Neural progenitor cell (in vitro differentiated cells): Measurements from ENCODE around the gene NSMF. TPM values are rescaled to one million over a fixed set of nuclear protein-coding genes. Genes with fewer than 3 reads are reported as not detected.

Experiments used
- DNase-seq: peaks from one replicate; pipeline ENCODE4 v3.0.0-alpha.2; 2016; ENCODE audit warnings: low spot score
- H2AFZ ChIP-seq: fragments of 200-600 bp; sonication (generic); replicated peaks from 2 replicates; pipeline ENCODE4 v1.6.1; 2016; ENCODE audit warnings: antibody characterized with exemption
- H3F3A ChIP-seq: fragments of 200-600 bp; sonication (generic); 2 replicates; pipeline ENCODE4 v1.6.1; 2016; ENCODE audit warnings: antibody characterized with exemption, low read depth
- H3K27ac ChIP-seq: fragments of 200-600 bp; sonication (generic); 2 replicates; pipeline ENCODE4 v1.5.1; 2016; ENCODE audit warnings: mild to moderate bottlenecking
- H3K27me3 ChIP-seq: fragments of 200-600 bp; sonication (generic); 2 replicates; pipeline ENCODE4 v1.6.1; 2016; ENCODE audit warnings: mild to moderate bottlenecking, moderate library complexity
- H3K36me3 ChIP-seq: fragments of 200-600 bp; sonication (generic); 2 replicates; pipeline ENCODE4 v1.5.1; 2016
- H3K4me1 ChIP-seq: fragments of 200-600 bp; sonication (generic); 2 replicates; pipeline ENCODE4 v1.6.1; 2016; ENCODE audit warnings: mixed run types
- H3K4me2 ChIP-seq: fragments of 200-600 bp; sonication (generic); 2 replicates; pipeline ENCODE4 v1.6.1; 2016
- H3K4me3 ChIP-seq: fragments of 200-600 bp; sonication (generic); 2 replicates; pipeline ENCODE4 v1.5.1; 2016
- H3K79me2 ChIP-seq: fragments of 200-600 bp; sonication (generic); 2 replicates; pipeline ENCODE4 v1.6.1; 2016; ENCODE audit warnings: low read depth
- H3K9ac ChIP-seq: fragments of 200-600 bp; sonication (generic); 2 replicates; pipeline ENCODE4 v1.6.1; 2016
- H3K9me3 ChIP-seq: fragments of 200-600 bp; sonication (generic); 2 replicates; pipeline ENCODE4 v1.5.1; 2016; ENCODE audit warnings: low read depth
- H4K20me1 ChIP-seq: fragments of 200-600 bp; sonication (generic); 2 replicates; pipeline ENCODE4 v1.6.1; 2016; ENCODE audit warnings: low read depth
- H3K27ac Mint-ChIP-seq: 3 replicates; pipeline ENCODE4 v1.8.0; 2021; ENCODE audit warnings: mixed read lengths
- H3K27me3 Mint-ChIP-seq: 2 replicates; pipeline ENCODE4 v1.8.0; 2022; ENCODE audit warnings: low read depth, mild to moderate bottlenecking, inconsistent platforms, moderate library complexity, mixed read lengths; ENCODE audit not compliant: insufficient read depth
- H3K36me3 Mint-ChIP-seq: 3 replicates; pipeline ENCODE4 v1.8.0; 2021; ENCODE audit warnings: mixed read lengths
- H3K4me1 Mint-ChIP-seq: 3 replicates; pipeline ENCODE4 v1.8.0; 2021; ENCODE audit warnings: mixed read lengths
- H3K4me3 Mint-ChIP-seq: 3 replicates; pipeline ENCODE4 v1.8.0; 2021; ENCODE audit warnings: mild to moderate bottlenecking, moderate library complexity, mixed read lengths
- H3K9me3 Mint-ChIP-seq: 3 replicates; pipeline ENCODE4 v1.8.0; 2020; ENCODE audit warnings: mixed read lengths
- CTCF ChIP-seq: fragments of 200-600 bp; sonication (generic); IDR thresholded peaks from 2 replicates; pipeline ENCODE4 v1.5.1; 2017; ENCODE audit warnings: antibody characterized with exemption, mild to moderate bottlenecking
- EZH2 ChIP-seq: fragments of 200-600 bp; sonication (generic); IDR thresholded peaks from 2 replicates; pipeline ENCODE4 v1.6.1; 2017; ENCODE audit warnings: antibody characterized with exemption, mild to moderate bottlenecking, moderate library complexity
- EZH2phosphoT487 ChIP-seq: fragments of 200-600 bp; sonication (generic); IDR thresholded peaks from 2 replicates; pipeline ENCODE4 v1.6.1; 2017; ENCODE audit warnings: antibody characterized with exemption
- total RNA-seq: library from RNA; depleted of rRNA; stranded (reverse); fragments of >200 nt; gene quantifications from 2 replicates; pipeline ENCODE4 v1.2.3, GENCODE V29; 2015; ENCODE audit warnings: low replicate concordance

NSMF gene
- total RNA-seq, 1 donor from 2014 or later: 17.1 TPM

DNA sequence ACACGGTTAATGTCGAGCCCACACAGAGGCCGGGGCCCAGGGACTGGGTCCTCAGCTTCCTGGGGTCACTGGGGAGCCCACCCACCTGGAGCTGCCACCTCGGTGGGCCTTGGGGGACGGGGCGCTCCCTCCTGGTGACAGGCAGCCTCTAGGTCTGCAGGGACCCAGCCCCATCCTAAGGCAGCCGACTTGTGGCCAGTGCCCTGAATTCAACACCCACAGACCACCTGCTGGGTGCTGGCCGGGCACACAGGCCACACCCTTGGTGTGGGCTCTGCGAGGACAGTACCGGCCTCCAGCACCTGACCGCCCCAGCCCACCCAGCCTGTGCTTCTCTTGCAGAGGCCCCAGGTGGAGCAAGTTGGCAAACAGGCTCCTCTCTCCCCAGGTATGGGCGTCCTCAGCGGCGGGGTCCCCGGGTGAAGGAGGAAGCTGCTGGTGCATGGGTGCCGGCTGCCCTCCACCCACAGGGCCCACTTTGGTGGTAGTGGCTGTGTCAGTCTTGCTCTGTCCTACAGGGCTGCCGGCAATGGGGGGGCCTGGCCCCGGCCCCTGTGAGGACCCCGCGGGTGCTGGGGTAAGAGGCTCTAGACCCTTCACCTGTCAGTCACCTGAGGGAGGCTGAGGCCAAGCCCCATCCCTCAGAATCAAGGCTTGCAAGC, 26.3 kb downstream of the NSMF start:
- Histone ChIP-seq H3F3A (no peaks in the 10 kb centered on the region), H3K79me2 (no peaks in the 10 kb centered on the region), H3K27ac (no peak overlapping the region), H3K27me3 (no peaks in the 10 kb centered on the region), H3K9me3 (no peaks in the 10 kb centered on the region), H2AFZ (no peak overlapping the region), H3K9ac (no peak overlapping the region), H3K4me2 (no peak overlapping the region), H3K4me1 (no peaks in the 10 kb centered on the region), H3K4me3 (no peak overlapping the region), H3K36me3 (no peaks in the 10 kb centered on the region), H4K20me1 (no peaks in the 10 kb centered on the region)
- Mint-ChIP-seq H3K4me3 (no peak overlapping the region), H3K9me3 (no peaks in the 10 kb centered on the region), H3K36me3 (no peaks in the 10 kb centered on the region), H3K4me1 (no peaks in the 10 kb centered on the region), H3K27me3 (no peaks in the 10 kb centered on the region), H3K27ac (no peak overlapping the region)
- no peak for DNase-seq
- TF ChIP-seq CTCF: no peak
- no peak for TF ChIP-seq EZH2
- no peak for TF ChIP-seq EZH2phosphoT487

DNA sequence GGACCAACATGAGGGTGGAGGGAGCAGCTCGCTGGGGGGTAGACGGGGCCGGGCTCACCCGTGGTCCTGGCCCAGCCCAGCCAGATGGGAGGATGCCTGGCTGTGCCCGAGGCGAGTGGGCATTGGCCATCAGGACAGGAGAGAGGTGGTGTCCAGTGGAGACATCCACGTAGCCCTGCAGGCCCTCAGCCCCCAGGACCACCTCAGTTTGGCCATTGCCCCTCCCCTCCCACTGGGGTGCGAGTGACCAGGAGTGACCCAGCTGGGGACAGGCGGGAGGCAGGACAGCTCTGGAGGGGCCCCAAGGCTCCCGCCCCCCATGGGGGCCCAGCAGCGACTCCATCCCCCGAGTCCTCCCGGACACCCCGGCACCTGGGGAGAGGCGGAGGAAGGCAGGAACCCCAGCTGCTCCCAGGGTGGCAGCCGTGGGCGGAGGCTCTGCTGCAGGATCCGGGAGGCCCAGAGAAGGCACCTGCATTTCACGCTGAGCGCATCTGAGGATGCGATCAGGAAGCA, 27.7 kb downstream of the NSMF start:
- TF ChIP-seq EZH2 (no peak), CTCF (no peak), EZH2phosphoT487 (no peak)
- no peaks in the 10 kb centered on the region for H3K9me3 ChIP-seq
- H3K27me3 Mint-ChIP-seq: no peaks in the 10 kb centered on the region
- H3K79me2 ChIP-seq: no peaks in the 10 kb centered on the region
- no peaks in the 10 kb centered on the region for H3K4me1 ChIP-seq
- H3K27ac ChIP-seq: no peak overlapping the region
- H3K27ac Mint-ChIP-seq: no peak overlapping the region
- H3K4me3 ChIP-seq: no peak overlapping the region
- no peaks in the 10 kb centered on the region for H3K36me3 Mint-ChIP-seq
- H3K4me3 Mint-ChIP-seq: no peak overlapping the region
- H3K4me1 Mint-ChIP-seq: no peaks in the 10 kb centered on the region
- no peaks in the 10 kb centered on the region for H3K36me3 ChIP-seq
- no peak overlapping the region for H2AFZ ChIP-seq
- H3K9me3 Mint-ChIP-seq: no peaks in the 10 kb centered on the region
- H3F3A ChIP-seq: no peaks in the 10 kb centered on the region
- no peaks in the 10 kb centered on the region for H3K27me3 ChIP-seq
- H4K20me1 ChIP-seq: no peaks in the 10 kb centered on the region
- H3K4me2 ChIP-seq: no peak overlapping the region
- no peak for DNase-seq
- H3K9ac ChIP-seq: no peak overlapping the region

- Histone ChIP-seq H3K9ac (no peak overlapping the region), H3K27ac (no peak overlapping the region), H3K4me1 (no peaks in the 10 kb centered on the region), H3K27me3 (no peaks in the 10 kb centered on the region), H3K79me2 (no peaks in the 10 kb centered on the region), H3K4me3 (no peak overlapping the region), H3F3A (no peaks in the 10 kb centered on the region), H2AFZ (no peak overlapping the region), H3K9me3 (no peaks in the 10 kb centered on the region), H4K20me1 (no peaks in the 10 kb centered on the region), H3K4me2 (no peak overlapping the region), H3K36me3 (no peaks in the 10 kb centered on the region)
- Mint-ChIP-seq H3K9me3 (no peaks in the 10 kb centered on the region), H3K4me3 (no peak overlapping the region), H3K27ac (no peak overlapping the region), H3K36me3 (no peaks in the 10 kb centered on the region), H3K27me3 (no peaks in the 10 kb centered on the region), H3K4me1 (no peaks in the 10 kb centered on the region)
- no peak for DNase-seq
- TF ChIP-seq EZH2phosphoT487: no peak
- no peak for TF ChIP-seq EZH2
- TF ChIP-seq CTCF: no peak
Measured at GRCh38 chr9:137430723-137431415, 28.3 kb downstream of the NSMF start.
